MCF 10A (cell line): ENCODE measurements around the gene RIPOR3. TPM values are rescaled to one million over a fixed set of nuclear protein-coding genes. Genes with fewer than 3 reads are reported as not detected.

Source experiments
- BruUV-seq: library from RNA; stranded (reverse); fragments of 400-500 nt; replicated peaks from 2 replicates; lab custom pipeline; 2021; lab: Mats Ljungman, UMichigan
- CTCF ChIA-PET: fragments of 300-600 bp; sonication (Branson Sonifier 250); formaldehyde crosslinking; extraction: SDS; loops from one replicate; lab custom pipeline; 2021; ENCODE audit warnings: antibody characterized with exemption, inconsistent platforms; lab: Yijun Ruan, JAX
- POLR2A ChIA-PET: fragments of 300-600, 350-650 bp; sonication (Branson Sonifier 250); formaldehyde crosslinking; extraction: SDS; loops from one replicate; lab custom pipeline; 2020; ENCODE audit warnings: antibody characterized with exemption, inconsistent platforms; lab: Yijun Ruan, JAX
- DNase-seq: peaks from one replicate; pipeline ENCODE4 v3.0.0-alpha.2; 2018; ENCODE audit not compliant: unreplicated experiment
- H3K27ac Mint-ChIP-seq: one replicate; pipeline ENCODE4 v1.8.0; 2022; ENCODE audit warnings: mild to moderate bottlenecking, low read depth, mixed read lengths; ENCODE audit not compliant: unreplicated experiment
- H3K27me3 Mint-ChIP-seq: one replicate; pipeline ENCODE4 v1.8.0; 2022; ENCODE audit warnings: mixed read lengths; ENCODE audit not compliant: insufficient read depth, unreplicated experiment
- H3K36me3 Mint-ChIP-seq: one replicate; pipeline ENCODE4 v1.8.0; 2022; ENCODE audit warnings: mild to moderate bottlenecking, moderate library complexity, mixed read lengths; ENCODE audit not compliant: insufficient read depth, unreplicated experiment
- H3K4me1 Mint-ChIP-seq: one replicate; pipeline ENCODE4 v1.8.0; 2022; ENCODE audit warnings: mixed read lengths; ENCODE audit not compliant: insufficient read depth, unreplicated experiment
- H3K4me3 Mint-ChIP-seq: one replicate; pipeline ENCODE4 v1.8.0; 2022; ENCODE audit warnings: mild to moderate bottlenecking, moderate library complexity, mixed read lengths; ENCODE audit not compliant: unreplicated experiment
- H3K9me3 Mint-ChIP-seq: one replicate; pipeline ENCODE4 v1.8.0; 2022; ENCODE audit warnings: mixed read lengths; ENCODE audit not compliant: unreplicated experiment
- CTCF ChIP-seq: fragments of 200-600 bp; IDR thresholded peaks from one replicate; pipeline ENCODE4 v1.8.0; 2022; ENCODE audit warnings: antibody characterized with exemption, mild to moderate bottlenecking; ENCODE audit not compliant: unreplicated experiment
- intact Hi-C: fragments of 100-400 bp; cut with micrococcal nuclease; formaldehyde crosslinking; loops from 2 replicates; pipeline ENCODE4 v1.14.1; 2022
- total RNA-seq: library from RNA; stranded (reverse); gene quantifications from 2 replicates; pipeline ENCODE4 v1.2.3, GENCODE V29; 2022

RIPOR3 gene
- total RNA-seq, 1 experiment from 2014 or later: not detected

- ChIA-PET CTCF (interaction anchor here (0.8 to 3.4 kb wide), 3 partner anchors 40 to 409 kb away, joined by 3 to 13 read pairs (median 3); no protein-coding TSS in a partner anchor), POLR2A (interaction anchor here (1.0 to 2.5 kb wide), 4 partner anchors 8 to 36 kb away, joined by 3 to 7 read pairs (median 4); no protein-coding TSS in a partner anchor)
- TF ChIP-seq CTCF: no peak
- no peak for DNase-seq
- intact Hi-C loops: no loop called here
- Mint-ChIP-seq H3K9me3 (no peaks in the 10 kb centered on the region), H3K27me3 (no peaks in the 10 kb centered on the region), H3K4me3 (no peak overlapping the region), H3K36me3 (peaks cover 11% of the 10 kb centered on the region), H3K27ac (no peak overlapping the region), H3K4me1 (no peaks in the 10 kb centered on the region)
- no TSS peak for BruUV-seq
These were observed 96.5 kb downstream of the RIPOR3 start for GRCh38 chr20:50594591-50595432.

DNA sequence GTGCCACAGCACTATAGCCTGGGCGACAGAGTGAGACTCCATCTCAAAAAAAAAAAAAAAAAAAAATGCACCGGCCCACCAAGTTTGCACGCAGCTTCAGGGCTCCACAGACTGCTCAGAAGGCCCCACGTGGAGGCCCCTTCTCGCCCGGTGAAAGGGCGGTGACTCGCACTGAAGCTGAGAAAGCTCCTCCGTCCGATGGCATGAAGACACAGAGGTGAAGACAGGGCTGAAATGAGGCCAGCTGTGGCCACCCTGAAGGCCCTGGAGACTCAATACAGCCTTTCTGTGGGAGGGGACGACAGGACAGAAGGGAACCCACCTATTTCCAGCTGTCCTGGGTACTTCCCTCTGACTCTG, 97.1 kb downstream of the RIPOR3 start:
- H3K9me3 Mint-ChIP-seq: no peaks in the 10 kb centered on the region
- H3K4me3 Mint-ChIP-seq: no peak overlapping the region
- BruUV-seq: no TSS peak
- no peaks in the 10 kb centered on the region for H3K27me3 Mint-ChIP-seq
- CTCF ChIA-PET: interaction anchor here (0.6 to 3.4 kb wide), 6 partner anchors 41 to 408 kb away, joined by 3 to 13 read pairs (median 4); no protein-coding TSS in a partner anchor
- TF ChIP-seq CTCF: no peak
- intact Hi-C loops: no loop called here
- POLR2A ChIA-PET: interaction anchor here (0.8 to 2.5 kb wide), 4 partner anchors 9 to 155 kb away, joined by 3 to 7 read pairs (median 4); no protein-coding TSS in a partner anchor
- no peak overlapping the region for H3K27ac Mint-ChIP-seq
- H3K36me3 Mint-ChIP-seq: peaks cover 12% of the 10 kb centered on the region
- DNase-seq: no peak
- no peaks in the 10 kb centered on the region for H3K4me1 Mint-ChIP-seq

GRCh38 chr20:50593005-50593335, 98.4 kb downstream of the RIPOR3 start:
- Mint-ChIP-seq H3K4me1 (peaks cover 4% of the 10 kb centered on the region), H3K27me3 (no peaks in the 10 kb centered on the region), H3K4me3 (no peak overlapping the region), H3K36me3 (peaks cover 21% of the 10 kb centered on the region), H3K9me3 (no peaks in the 10 kb centered on the region), H3K27ac (no peak overlapping the region)
- ChIA-PET CTCF (interaction anchor here (0.9 to 1.7 kb wide), 5 partner anchors 9 to 414 kb away, joined by 3 to 9 read pairs (median 5); no protein-coding TSS in a partner anchor), POLR2A (interaction anchor here (0.7 to 1.2 kb wide), 3 partner anchors 32 to 82 kb away, joined by 3 to 6 read pairs (median 3); no protein-coding TSS in a partner anchor)
- no peak for DNase-seq
- no peak for TF ChIP-seq CTCF
- BruUV-seq: no TSS peak
- intact Hi-C loops: no loop called here

DNA sequence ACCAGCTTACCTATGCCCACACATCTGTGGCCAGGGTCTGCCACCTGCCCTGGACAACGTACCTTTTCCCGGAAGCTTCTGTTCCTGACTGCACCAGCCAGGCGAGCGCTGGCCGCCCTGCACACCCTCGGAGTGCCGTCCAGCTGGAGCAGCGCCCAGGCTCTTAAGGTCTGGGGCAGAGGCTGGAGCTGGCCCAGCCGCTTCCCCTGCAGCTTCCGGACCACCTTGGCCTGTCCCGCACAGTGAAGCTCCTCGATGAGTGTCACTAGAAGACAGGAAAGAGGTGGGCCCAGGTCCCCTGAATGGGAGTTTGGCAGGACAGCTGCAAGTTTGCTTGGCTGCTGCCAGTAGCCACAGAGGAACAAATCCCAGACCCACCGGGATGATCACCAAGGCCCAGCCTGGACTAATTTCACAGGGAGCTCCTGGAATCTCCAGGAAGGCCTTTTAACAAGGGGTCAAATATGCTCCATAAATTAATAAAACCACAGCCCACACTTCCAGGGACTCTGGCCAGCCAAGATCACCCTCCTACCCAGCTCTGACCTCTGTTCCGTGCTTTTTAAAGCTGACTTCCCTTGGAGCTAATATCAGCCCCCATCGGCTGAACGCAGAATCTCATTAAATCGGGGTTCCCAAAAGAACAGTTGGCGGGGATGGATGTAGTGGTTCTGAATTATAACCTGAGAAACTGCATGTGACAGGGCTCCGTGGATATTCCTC, 98.9 kb downstream of the RIPOR3 start:
- H3K27ac Mint-ChIP-seq: no peak overlapping the region
- intact Hi-C loops: no loop called here
- BruUV-seq: no TSS peak
- no peak overlapping the region for H3K4me3 Mint-ChIP-seq
- H3K36me3 Mint-ChIP-seq: peaks cover 24% of the 10 kb centered on the region
- POLR2A ChIA-PET: interaction anchor here (0.7 to 1.2 kb wide), 4 partner anchors 32 to 157 kb away, joined by 3 to 6 read pairs (median 4); no protein-coding TSS in a partner anchor
- DNase-seq: no peak
- no peak for TF ChIP-seq CTCF
- H3K4me1 Mint-ChIP-seq: peaks cover 8% of the 10 kb centered on the region
- CTCF ChIA-PET: interaction anchor here (0.6 to 1.7 kb wide), 10 partner anchors 8 to 413 kb away, joined by 3 to 9 read pairs (median 4); no protein-coding TSS in a partner anchor
- H3K27me3 Mint-ChIP-seq: no peaks in the 10 kb centered on the region
- H3K9me3 Mint-ChIP-seq: no peaks in the 10 kb centered on the region
